OCI-M2 (cell line): ENCODE results near the gene NCBP3.
"Not testable (repeated sequence)": the region's sequence is repeated elsewhere in the genome, so short reads cannot be mapped to it uniquely, and the experiment has no call there.

ENCODE experiments used
- DNase-seq: peaks from one replicate; lab custom pipeline; 2025; ENCODE audit not compliant: unreplicated experiment; lab: John Stamatoyannopoulos, UW

NCBP3 gene

GRCh38 chr17:3882276-3882675, 36.2 kb upstream of the NCBP3 start:
- DNase-seq, result no peak

GRCh38 chr17:3880983-3881382, 34.9 kb upstream of the NCBP3 start:
- DNase-seq, result no peak

DNA sequence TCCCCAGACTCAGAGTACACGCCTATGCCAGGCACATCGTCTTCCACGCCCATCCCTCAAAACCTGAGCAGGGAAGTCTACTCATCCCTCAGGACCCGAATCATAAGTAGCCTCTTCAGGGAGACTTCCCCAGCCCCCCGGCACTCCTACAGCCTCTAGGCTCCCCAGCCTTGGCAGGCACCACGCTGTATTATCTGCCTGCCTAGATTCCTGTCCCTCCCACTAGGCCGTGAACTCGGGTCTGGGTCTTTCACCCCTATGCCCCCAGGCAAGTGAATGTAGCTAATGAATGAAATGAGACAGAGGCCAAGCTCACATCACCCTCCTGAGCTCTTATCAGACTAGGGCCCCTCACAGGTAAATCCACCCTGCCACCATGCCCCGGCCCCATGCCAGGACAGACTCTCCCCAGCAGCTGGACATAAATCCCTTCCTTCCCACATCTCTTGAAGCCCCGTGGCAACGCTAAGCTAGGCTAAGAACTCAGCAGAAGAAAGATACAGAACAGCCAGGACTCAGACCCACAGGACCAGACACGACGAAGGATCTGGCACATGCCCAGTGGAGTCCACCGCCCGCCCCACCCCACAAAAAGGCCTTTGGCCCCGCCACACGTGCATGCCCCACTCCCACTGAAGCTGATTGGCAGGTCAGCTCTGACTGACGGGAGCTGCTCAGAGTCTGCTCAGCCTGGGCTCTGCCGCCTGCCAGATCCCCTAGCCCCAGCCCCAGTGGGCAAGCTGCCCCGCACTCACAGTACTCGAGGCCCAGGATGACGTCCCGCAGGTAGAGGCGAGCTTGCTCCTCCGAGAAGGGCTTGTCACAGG, 33.8 kb upstream of the NCBP3 start:
- no peak for DNase-seq

- no peak for DNase-seq
Observed at GRCh38 chr17:3879186-3879585, 33.1 kb upstream of the NCBP3 start.

DNA sequence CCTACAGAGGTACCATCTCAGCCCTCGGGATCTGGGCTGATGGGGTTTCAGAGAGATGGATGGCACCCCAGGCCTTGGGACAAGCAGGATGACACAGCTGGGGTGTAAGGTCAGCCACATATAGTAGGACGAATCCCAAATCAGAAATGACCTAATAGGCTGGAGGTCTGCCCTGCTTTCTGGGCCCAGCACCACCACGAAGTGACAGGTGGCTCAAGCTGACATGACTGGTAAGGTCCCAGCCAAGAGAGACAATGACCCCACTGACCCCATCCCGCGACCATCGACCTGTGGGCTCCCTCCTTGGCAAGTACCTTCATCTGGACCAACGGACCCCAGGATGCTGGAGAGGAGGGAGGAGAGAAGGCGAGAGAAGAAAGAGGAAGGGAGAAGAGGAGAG, 31.2 kb upstream of the NCBP3 start:
- DNase-seq, result no peak

DNA sequence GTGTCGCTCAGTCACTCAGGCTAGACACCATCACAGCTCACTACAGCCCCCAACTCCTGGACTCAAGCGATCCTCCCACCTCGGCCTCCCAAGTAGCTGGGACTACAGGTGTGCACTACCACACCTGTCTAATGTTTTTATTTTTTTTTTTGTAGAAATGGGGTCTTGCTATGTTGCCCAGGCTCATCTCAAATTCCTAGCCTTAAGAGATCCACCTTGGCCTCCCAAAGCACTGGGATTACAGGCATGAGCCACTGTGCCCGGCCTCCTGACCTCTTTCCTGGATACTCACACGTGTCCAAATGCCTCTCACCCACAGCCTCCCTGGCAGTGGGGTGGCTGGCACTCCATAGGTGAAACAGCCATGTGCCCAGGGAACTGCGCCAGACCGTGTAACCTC, 29.3 kb upstream of the NCBP3 start:
- DNase-seq, result no peak

- DNase-seq, result no peak
Observed at GRCh38 chr17:3873862-3874261, 27.8 kb upstream of the NCBP3 start.

DNA sequence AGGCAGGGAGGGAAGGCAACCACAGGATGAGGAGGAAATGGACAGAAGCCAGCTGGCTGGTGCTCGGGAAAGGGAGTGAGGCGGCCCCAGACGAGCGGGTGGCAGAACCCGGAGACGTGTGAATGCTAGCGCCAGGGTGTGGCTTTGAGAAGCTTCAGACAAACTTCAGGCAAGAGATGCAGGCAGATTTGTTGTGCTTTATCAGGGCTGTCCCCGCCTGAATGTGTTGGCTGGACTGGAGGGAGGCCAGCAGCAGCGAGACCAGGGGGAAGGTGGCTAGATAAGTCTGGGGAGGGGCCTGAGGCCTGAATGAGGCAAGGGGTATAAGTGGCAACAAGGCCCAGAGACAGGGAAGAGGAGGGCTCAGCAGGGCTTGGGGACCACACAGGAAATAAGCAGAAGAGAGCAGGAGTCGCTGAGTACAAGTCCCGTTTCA, 24.8 kb upstream of the NCBP3 start:
- no peak for DNase-seq

DNA sequence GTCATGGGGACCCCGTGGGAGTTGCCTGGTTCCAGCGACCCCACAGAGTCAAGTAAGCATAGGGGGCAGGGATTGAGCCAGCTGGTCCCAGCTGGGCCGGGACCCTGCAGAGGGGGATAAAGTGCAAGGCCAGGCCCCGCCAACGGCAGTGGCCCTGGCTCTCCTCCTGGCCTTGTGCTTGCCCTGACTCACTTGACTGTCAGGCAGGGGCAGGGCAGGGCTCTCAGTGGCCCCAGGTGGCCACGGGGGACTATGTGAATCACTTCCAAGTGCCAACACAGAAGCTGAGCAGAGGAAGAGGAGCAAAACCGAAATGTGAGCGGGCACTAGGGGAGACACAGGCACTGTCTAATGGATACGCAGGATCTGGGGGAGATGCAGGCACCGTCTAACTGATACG, 21.6 kb upstream of the NCBP3 start:
- no peak for DNase-seq

GRCh38 chr17:3867106-3867505, 21.1 kb upstream of the NCBP3 start:
- DNase-seq, result no peak

GRCh38 chr17:3866276-3866675, 20.2 kb upstream of the NCBP3 start:
- no peak for DNase-seq

- no peak for DNase-seq
Observed at GRCh38 chr17:3865176-3865575, 19.1 kb upstream of the NCBP3 start.

DNA sequence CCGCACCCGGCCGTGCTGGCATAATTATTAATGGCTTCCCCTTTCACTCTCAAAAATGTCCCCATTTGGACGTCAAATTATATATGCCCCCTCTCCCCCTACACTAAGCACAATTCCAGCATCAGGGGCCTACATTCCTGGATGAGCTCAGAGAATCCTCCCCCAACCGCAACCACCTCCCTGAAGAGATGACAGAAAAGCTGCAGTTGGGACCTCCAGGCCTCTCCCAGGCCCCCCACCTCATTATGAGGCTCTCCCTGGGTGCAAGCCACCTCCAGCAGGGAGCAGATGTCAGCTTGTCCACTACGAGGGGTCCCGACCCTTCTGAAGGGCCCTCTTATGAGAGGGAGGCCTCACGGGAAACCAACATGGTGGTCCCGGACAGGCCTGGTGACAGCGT, 18.5 kb upstream of the NCBP3 start:
- no peak for DNase-seq

- DNase-seq, result no peak
Observed at GRCh38 chr17:3861761-3862681, 16.0 kb upstream of the NCBP3 start.

DNA sequence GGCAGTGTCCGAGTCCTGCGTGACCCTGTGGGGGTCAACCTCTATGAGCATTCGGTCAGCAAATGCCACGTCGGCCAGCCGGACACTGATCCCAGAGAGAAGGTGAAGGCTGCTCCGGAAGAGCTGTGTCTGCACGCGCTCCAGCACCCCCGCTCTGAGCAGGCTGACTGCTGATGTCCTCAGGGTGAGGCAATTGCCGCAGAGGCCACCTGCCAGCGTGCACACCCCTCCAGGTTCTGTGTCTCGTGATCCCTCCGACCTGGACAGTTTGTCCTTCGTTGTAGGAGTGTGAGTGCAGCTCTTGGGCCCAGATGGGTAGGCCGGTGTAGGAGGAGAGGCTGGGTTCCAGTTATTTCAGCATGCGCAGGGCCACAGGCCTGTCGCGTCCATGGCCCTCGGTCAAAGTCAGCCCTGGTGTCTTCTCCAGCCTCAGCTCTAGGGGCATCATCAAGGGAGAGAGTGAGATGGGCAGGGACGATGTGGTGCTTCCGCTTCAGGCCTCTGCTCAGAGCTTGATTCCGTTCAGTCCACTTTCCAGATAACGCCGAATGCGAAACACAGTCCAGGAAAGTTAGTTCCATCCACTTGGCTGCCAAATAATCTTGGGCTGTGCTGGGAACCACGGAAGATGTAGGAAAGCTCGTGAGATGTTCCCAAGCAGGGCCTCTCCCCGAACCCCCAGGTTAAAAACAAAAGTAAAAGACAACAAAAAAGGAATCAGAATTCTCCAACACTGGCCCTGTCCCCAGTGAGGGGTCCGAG, 15.1 kb upstream of the NCBP3 start:
- DNase-seq, result no peak

GRCh38 chr17:3859940-3860339, 13.9 kb upstream of the NCBP3 start:
- no peak for DNase-seq

GRCh38 chr17:3857261-3858105, 11.4 kb upstream of the NCBP3 start:
- no peak for DNase-seq

DNA sequence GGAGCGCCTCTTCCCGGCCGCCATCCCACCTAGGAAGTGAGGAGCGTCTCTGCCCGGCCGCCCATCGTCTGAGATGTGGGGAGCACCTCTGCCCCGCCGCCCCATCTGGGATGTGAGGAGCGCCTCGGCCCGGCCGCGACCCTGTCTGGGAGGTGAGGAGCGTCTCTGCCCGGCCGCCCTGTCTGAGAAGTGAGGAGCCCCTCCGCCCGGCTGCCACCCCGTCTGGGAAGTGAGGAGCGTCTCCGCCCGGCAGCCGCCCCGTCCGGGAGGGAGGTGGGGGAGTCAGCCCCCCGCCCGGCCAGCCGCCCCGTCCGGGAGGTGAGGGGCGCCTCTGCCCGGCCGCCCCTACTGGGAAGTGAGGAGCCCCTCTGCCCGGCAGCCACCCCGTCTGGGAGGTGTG, 8.2 kb upstream of the NCBP3 start:
- DNase-seq, result not testable (repeated sequence)

- no peak for DNase-seq
Observed at GRCh38 chr17:3852561-3852960, 6.5 kb upstream of the NCBP3 start.

DNA sequence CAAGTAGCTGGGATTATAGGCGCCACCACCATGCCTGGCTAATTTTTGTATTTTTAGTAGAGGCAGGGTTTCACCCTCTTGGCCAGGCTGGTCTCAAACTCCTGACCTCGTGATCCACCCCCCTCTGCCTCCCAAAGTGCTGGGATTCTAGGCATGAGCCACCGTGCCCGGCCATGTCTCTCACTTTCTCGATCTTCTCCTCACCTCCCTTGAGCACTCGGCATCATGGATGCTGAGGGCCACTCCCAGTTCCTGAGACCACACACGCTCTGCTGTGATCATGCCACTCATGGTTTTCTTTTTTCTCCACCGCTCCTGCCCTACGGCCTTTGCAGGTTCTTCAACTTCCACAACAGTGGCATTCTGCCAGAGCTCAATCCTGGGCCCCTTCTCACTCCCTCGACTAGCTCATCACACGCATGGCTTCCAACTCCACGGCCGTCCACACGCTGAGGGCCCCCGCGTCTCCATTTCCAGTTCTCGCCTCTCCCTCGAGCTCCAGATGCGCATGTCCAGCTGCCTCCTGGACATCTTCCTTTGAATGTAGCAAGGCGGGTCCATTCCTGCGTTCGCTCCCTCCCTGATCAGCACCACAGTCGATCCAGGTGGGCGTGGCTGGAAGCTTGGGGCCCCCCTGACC, 5.5 kb upstream of the NCBP3 start:
- DNase-seq, result no peak
